ENCODE measurements around the gene RFC5. TPM values are rescaled to one million over a fixed set of nuclear protein-coding genes. Genes with fewer than 3 reads are reported as not detected.
A peak's percentile ranks its signal among the peaks of the same experiment; 100 is the strongest.
"Not testable (repeated sequence)": the region's sequence is repeated elsewhere in the genome, so short reads cannot be mapped to it uniquely, and the experiment has no call there.

Gene RFC5
- total RNA-seq, 1 experiment from 2014 or later: 57.6 TPM

GRCh38 chr12:118011377-118011776 lies 5.1 kb upstream of the RFC5 start:
- in situ Hi-C loops (cut with HindIII; ENCODE audit: low pct_unique_long_range_greater_than_20kb, low sequenced_read_pairs): no loop called here
- no peak for DNase-seq (ENCODE audit: low read depth)

GRCh38 chr12:118011961-118012360 lies 4.5 kb upstream of the RFC5 start:
- in situ Hi-C loops (cut with HindIII; ENCODE audit: low pct_unique_long_range_greater_than_20kb, low sequenced_read_pairs): no loop called here
- no peak for DNase-seq (ENCODE audit: low read depth)

- DNase-seq (ENCODE audit: low read depth): no peak
- in situ Hi-C loops (cut with HindIII; ENCODE audit: low pct_unique_long_range_greater_than_20kb, low sequenced_read_pairs): no loop called here
These were observed 3.2 kb upstream of the RFC5 start for GRCh38 chr12:118013283-118013682.

GRCh38 chr12:118015306-118015705 lies 1.2 kb upstream of the RFC5 start:
- no peak for DNase-seq (ENCODE audit: low read depth)
- in situ Hi-C loops (cut with HindIII; ENCODE audit: low pct_unique_long_range_greater_than_20kb, low sequenced_read_pairs): no loop called here

GRCh38 chr12:118015944-118016343 lies 559 bp upstream of the RFC5 start:
- DNase-seq (ENCODE audit: low read depth): no peak
- in situ Hi-C loops (cut with HindIII; ENCODE audit: low pct_unique_long_range_greater_than_20kb, low sequenced_read_pairs): no loop called here

- no peak for DNase-seq (ENCODE audit: low read depth)
- in situ Hi-C loops (cut with HindIII; ENCODE audit: low pct_unique_long_range_greater_than_20kb, low sequenced_read_pairs): no loop called here
These were observed 1.4 kb downstream of the RFC5 start for GRCh38 chr12:118017926-118018325.

- DNase-seq (ENCODE audit: low read depth): no peak
- in situ Hi-C loops (cut with HindIII; ENCODE audit: low pct_unique_long_range_greater_than_20kb, low sequenced_read_pairs): no loop called here
These were observed 3.5 kb downstream of the RFC5 start for GRCh38 chr12:118020036-118020435.

- in situ Hi-C loops (cut with HindIII; ENCODE audit: low pct_unique_long_range_greater_than_20kb, low sequenced_read_pairs); DNase-seq (ENCODE audit: low read depth): not testable (repeated sequence)
These were observed 5.7 kb downstream of the RFC5 start for GRCh38 chr12:118022097-118022727.

- no peak for DNase-seq (ENCODE audit: low read depth)
- in situ Hi-C loops (cut with HindIII; ENCODE audit: low pct_unique_long_range_greater_than_20kb, low sequenced_read_pairs): no loop called here
These were observed 6.2 kb downstream of the RFC5 start for GRCh38 chr12:118022728-118023109.

- in situ Hi-C loops (cut with HindIII; ENCODE audit: low pct_unique_long_range_greater_than_20kb, low sequenced_read_pairs): no loop called here
- DNase-seq (ENCODE audit: low read depth): no peak
These were observed 6.9 kb downstream of the RFC5 start for GRCh38 chr12:118023301-118023860.

GRCh38 chr12:118025168-118025567 lies 8.7 kb downstream of the RFC5 start:
- in situ Hi-C loops (cut with HindIII; ENCODE audit: low pct_unique_long_range_greater_than_20kb, low sequenced_read_pairs): no loop called here
- DNase-seq (ENCODE audit: low read depth): no peak

GRCh38 chr12:118029166-118029565 lies 12.7 kb downstream of the RFC5 start:
- no peak for DNase-seq (ENCODE audit: low read depth)
- in situ Hi-C loops (cut with HindIII; ENCODE audit: low pct_unique_long_range_greater_than_20kb, low sequenced_read_pairs): no loop called here

- in situ Hi-C loops (cut with HindIII; ENCODE audit: low pct_unique_long_range_greater_than_20kb, low sequenced_read_pairs): no loop called here
- no peak for DNase-seq (ENCODE audit: low read depth)
These were observed 15.7 kb downstream of the RFC5 start for GRCh38 chr12:118032188-118032587.

GRCh38 chr12:118033323-118033722 lies 16.8 kb downstream of the RFC5 start:
- in situ Hi-C loops (cut with HindIII; ENCODE audit: low pct_unique_long_range_greater_than_20kb, low sequenced_read_pairs): no loop called here
- no peak for DNase-seq (ENCODE audit: low read depth)

GRCh38 chr12:118033902-118034301 lies 17.4 kb downstream of the RFC5 start:
- no peak for DNase-seq (ENCODE audit: low read depth)
- in situ Hi-C loops (cut with HindIII; ENCODE audit: low pct_unique_long_range_greater_than_20kb, low sequenced_read_pairs): no loop called here

- in situ Hi-C loops (cut with HindIII; ENCODE audit: low pct_unique_long_range_greater_than_20kb, low sequenced_read_pairs): no loop called here
- peak; percentile 64 for DNase-seq (ENCODE audit: low read depth)
These were observed 18.1 kb downstream of the RFC5 start for GRCh38 chr12:118034429-118035189.

- peak; percentile 58 for DNase-seq (ENCODE audit: low read depth)
- in situ Hi-C loops (cut with HindIII; ENCODE audit: low pct_unique_long_range_greater_than_20kb, low sequenced_read_pairs): no loop called here
These were observed 18.9 kb downstream of the RFC5 start for GRCh38 chr12:118035190-118036041.

GRCh38 chr12:118036672-118037411 lies 20.3 kb downstream of the RFC5 start:
- in situ Hi-C loops (cut with HindIII; ENCODE audit: low pct_unique_long_range_greater_than_20kb, low sequenced_read_pairs): no loop called here
- DNase-seq (ENCODE audit: low read depth): no peak
